NB4 (cell line): ENCODE measurements around the gene NR1D2.

Experiments used
- CTCF ChIP-seq: IDR thresholded peaks from one replicate; pipeline ENCODE4 v1.5.1; 2012; ENCODE audit warnings: low read depth, low read length
- MAX ChIP-seq: IDR thresholded peaks from 2 replicates; pipeline ENCODE4 v1.6.1; 2011; ENCODE audit warnings: low read depth, low read length
- MYC ChIP-seq: IDR thresholded peaks from 2 replicates; pipeline ENCODE4 v1.6.1; 2011; ENCODE audit warnings: low read depth, low read length
- POLR2A ChIP-seq: IDR thresholded peaks from 2 replicates; pipeline ENCODE4 v1.6.1; 2011; ENCODE audit warnings: mild to moderate bottlenecking; ENCODE audit not compliant: insufficient read length; ENCODE audit errors: extremely low read depth

- TF ChIP-seq MYC (no peak), POLR2A (no peak), CTCF (no peak), MAX (no peak)
Observed at GRCh38 chr3:24012589-24013269, 67.6 kb downstream of the NR1D2 start.
